8988T (cell line): ENCODE results near the gene GLRA3.
"Not testable (repeated sequence)": the region's sequence is repeated elsewhere in the genome, so short reads cannot be mapped to it uniquely, and the experiment has no call there.

ENCODE experiments used
- DNase-seq: peaks from one replicate; pipeline ENCODE4 v3.0.0; 2011

The GLRA3 gene

GRCh38 chr4:174650711-174651355 is 178.2 kb downstream of the GLRA3 start:
- no peak for DNase-seq

GRCh38 chr4:174648812-174649211 is 180.2 kb downstream of the GLRA3 start:
- no peak for DNase-seq

- no peak for DNase-seq
These were observed 182.7 kb downstream of the GLRA3 start for GRCh38 chr4:174646326-174646725.

- DNase-seq: no peak
These were observed 188.9 kb downstream of the GLRA3 start for GRCh38 chr4:174640146-174640545.

GRCh38 chr4:174635732-174636131 is 193.3 kb downstream of the GLRA3 start:
- DNase-seq: no peak

GRCh38 chr4:174633399-174633798 is 195.6 kb downstream of the GLRA3 start:
- no peak for DNase-seq

GRCh38 chr4:174631901-174632758 is 196.9 kb downstream of the GLRA3 start:
- DNase-seq: no peak

GRCh38 chr4:174629907-174630450 is 199.1 kb downstream of the GLRA3 start:
- not testable (repeated sequence) for DNase-seq

GRCh38 chr4:174629265-174629664 is 199.8 kb downstream of the GLRA3 start:
- no peak for DNase-seq

GRCh38 chr4:174628191-174628590 is 200.9 kb downstream of the GLRA3 start:
- DNase-seq: no peak

- no peak for DNase-seq
These were observed 201.6 kb downstream of the GLRA3 start for GRCh38 chr4:174627473-174627872.

- no peak for DNase-seq
These were observed 202.6 kb downstream of the GLRA3 start for GRCh38 chr4:174626342-174627008.

GRCh38 chr4:174616661-174617060 is 212.4 kb downstream of the GLRA3 start:
- DNase-seq: no peak

GRCh38 chr4:174613979-174614378 is 215.1 kb downstream of the GLRA3 start:
- DNase-seq: no peak

- no peak for DNase-seq
These were observed 217.3 kb downstream of the GLRA3 start for GRCh38 chr4:174611792-174612191.

GRCh38 chr4:174607792-174608191 is 221.3 kb downstream of the GLRA3 start:
- DNase-seq: no peak

- DNase-seq: no peak
These were observed 224.8 kb downstream of the GLRA3 start for GRCh38 chr4:174604198-174604597.

- no peak for DNase-seq
These were observed 228.7 kb downstream of the GLRA3 start for GRCh38 chr4:174600391-174600790.

- no peak for DNase-seq
These were observed 230.2 kb downstream of the GLRA3 start for GRCh38 chr4:174598800-174599199.

GRCh38 chr4:174596513-174596912 is 232.5 kb downstream of the GLRA3 start:
- no peak for DNase-seq

- DNase-seq: no peak
These were observed 233.7 kb downstream of the GLRA3 start for GRCh38 chr4:174595141-174595929.

GRCh38 chr4:174593701-174594100 is 235.3 kb downstream of the GLRA3 start:
- no peak for DNase-seq

- DNase-seq: no peak
These were observed 236.1 kb downstream of the GLRA3 start for GRCh38 chr4:174592985-174593335.
